Effector memory CD4-positive, alpha-beta T cell (primary cell): ENCODE data around the gene TMEM38A.
"Not testable (repeated sequence)": the region's sequence is repeated elsewhere in the genome, so short reads cannot be mapped to it uniquely, and the experiment has no call there.

Source experiments
- DNase-seq, 3 donors: peaks; one replicate each; pipeline ENCODE4 v3.0.0-alpha.2; 2020
- H3K27ac ChIP-seq: 2 replicates; pipeline ENCODE4 v1.7.0; 2013; ENCODE audit warnings: mild to moderate bottlenecking, low read length, moderate library complexity; ENCODE audit not compliant: insufficient read depth, poor library complexity, severe bottlenecking
- H3K27me3 ChIP-seq: replicated peaks from 2 replicates; pipeline ENCODE4 v1.7.0; 2013; ENCODE audit warnings: mild to moderate bottlenecking, low read length; ENCODE audit not compliant: insufficient read depth, control insufficient read depth, poor library complexity, severe bottlenecking
- H3K36me3 ChIP-seq: 2 replicates; pipeline ENCODE4 v1.7.0; 2013; ENCODE audit warnings: mild to moderate bottlenecking, low read length, moderate library complexity; ENCODE audit not compliant: control insufficient read depth, insufficient read depth
- H3K4me1 ChIP-seq: 2 replicates; pipeline ENCODE4 v1.7.0; 2013; ENCODE audit warnings: low read length, mild to moderate bottlenecking; ENCODE audit not compliant: control insufficient read depth, insufficient read depth, poor library complexity, severe bottlenecking
- H3K4me3 ChIP-seq: 2 replicates; pipeline ENCODE4 v1.7.0; 2013; ENCODE audit warnings: low read length, low read depth, mild to moderate bottlenecking; ENCODE audit not compliant: insufficient read depth, poor library complexity, severe bottlenecking
- H3K9me3 ChIP-seq: 2 replicates; pipeline ENCODE4 v1.7.0; 2013; ENCODE audit warnings: mild to moderate bottlenecking, low read length, moderate library complexity; ENCODE audit not compliant: control insufficient read depth

Gene TMEM38A

GRCh38 chr19:16671652-16672274, 10.8 kb downstream of the TMEM38A start:
- Histone ChIP-seq H3K36me3 (no peaks in the 10 kb centered on the region), H3K4me3 (no peak overlapping the region), H3K4me1 (no peaks in the 10 kb centered on the region), H3K27ac (no peak overlapping the region), H3K27me3 (no peaks in the 10 kb centered on the region), H3K9me3 (no peaks in the 10 kb centered on the region)
- DNase-seq: no peak

GRCh38 chr19:16673231-16673630, 12.3 kb downstream of the TMEM38A start:
- Histone ChIP-seq H3K4me3 (no peak overlapping the region), H3K27me3 (no peaks in the 10 kb centered on the region), H3K36me3 (no peaks in the 10 kb centered on the region), H3K4me1 (no peaks in the 10 kb centered on the region), H3K9me3 (no peaks in the 10 kb centered on the region), H3K27ac (no peak overlapping the region)
- DNase-seq: no peak

- not testable (repeated sequence) for DNase-seq, H3K4me3 ChIP-seq
Measured at GRCh38 chr19:16673839-16674238, 12.9 kb downstream of the TMEM38A start.

GRCh38 chr19:16676101-16676798, 15.3 kb downstream of the TMEM38A start:
- Histone ChIP-seq H3K27me3 (no peaks in the 10 kb centered on the region), H3K27ac (no peak overlapping the region), H3K36me3 (no peaks in the 10 kb centered on the region), H3K9me3 (no peaks in the 10 kb centered on the region), H3K4me1 (no peaks in the 10 kb centered on the region), H3K4me3 (no peak overlapping the region)
- DNase-seq: no peak

More at GRCh38 chr19:16673839-16674238, 12.9 kb downstream of the TMEM38A start:
- not testable (repeated sequence) for H3K36me3 ChIP-seq, H3K9me3 ChIP-seq, H3K4me1 ChIP-seq, H3K27ac ChIP-seq, H3K27me3 ChIP-seq

- H3K36me3 ChIP-seq: no peaks in the 10 kb centered on the region
- H3K9me3 ChIP-seq: no peaks in the 10 kb centered on the region
- DNase-seq: no peak
- H3K4me1 ChIP-seq: no peaks in the 10 kb centered on the region
- no peak overlapping the region for H3K4me3 ChIP-seq
- no peak overlapping the region for H3K27ac ChIP-seq
- no peaks in the 10 kb centered on the region for H3K27me3 ChIP-seq
Measured at GRCh38 chr19:16677055-16677454, 16.1 kb downstream of the TMEM38A start.

GRCh38 chr19:16678498-16678897, 17.6 kb downstream of the TMEM38A start:
- Histone ChIP-seq H3K27ac (no peak overlapping the region), H3K36me3 (no peaks in the 10 kb centered on the region), H3K4me3 (no peak overlapping the region), H3K4me1 (no peaks in the 10 kb centered on the region), H3K27me3 (no peaks in the 10 kb centered on the region), H3K9me3 (no peaks in the 10 kb centered on the region)
- no peak for DNase-seq

GRCh38 chr19:16679811-16680210, 18.9 kb downstream of the TMEM38A start:
- no peak overlapping the region for H3K27ac ChIP-seq
- no peaks in the 10 kb centered on the region for H3K36me3 ChIP-seq
- no peak for DNase-seq
- no peak overlapping the region for H3K4me3 ChIP-seq
- H3K9me3 ChIP-seq: no peaks in the 10 kb centered on the region
- no peaks in the 10 kb centered on the region for H3K27me3 ChIP-seq
- no peaks in the 10 kb centered on the region for H3K4me1 ChIP-seq

- no peak overlapping the region for H3K4me3 ChIP-seq
- no peaks in the 10 kb centered on the region for H3K36me3 ChIP-seq
- H3K4me1 ChIP-seq: no peaks in the 10 kb centered on the region
- DNase-seq: no peak
- no peak overlapping the region for H3K27ac ChIP-seq
- H3K9me3 ChIP-seq: no peaks in the 10 kb centered on the region
- H3K27me3 ChIP-seq: no peaks in the 10 kb centered on the region
Measured at GRCh38 chr19:16682539-16682938, 21.6 kb downstream of the TMEM38A start.

GRCh38 chr19:16684216-16684615, 23.3 kb downstream of the TMEM38A start:
- Histone ChIP-seq H3K36me3 (no peaks in the 10 kb centered on the region), H3K27me3 (no peaks in the 10 kb centered on the region), H3K27ac (no peak overlapping the region), H3K4me3 (no peak overlapping the region), H3K9me3 (no peaks in the 10 kb centered on the region), H3K4me1 (no peaks in the 10 kb centered on the region)
- no peak for DNase-seq

- Histone ChIP-seq H3K27ac (no peak overlapping the region), H3K9me3 (no peaks in the 10 kb centered on the region), H3K36me3 (no peaks in the 10 kb centered on the region), H3K4me3 (no peak overlapping the region), H3K27me3 (no peaks in the 10 kb centered on the region), H3K4me1 (no peaks in the 10 kb centered on the region)
- no peak for DNase-seq
Measured at GRCh38 chr19:16688084-16688483, 27.1 kb downstream of the TMEM38A start.
